GM12878 (cell line): Measurements from ENCODE around the gene PISD. TPM values are rescaled to one million over a fixed set of nuclear protein-coding genes. Genes with fewer than 3 reads are reported as not detected.

ENCODE experiments used
- ATF3 ChIP-seq: IDR thresholded peaks from 2 replicates; pipeline ENCODE4 v1.6.1; 2011; ENCODE audit warnings: low read depth, mild to moderate bottlenecking, low read length, moderate library complexity, borderline replicate concordance; ENCODE audit errors: extremely low read depth
- BCL11A ChIP-seq: IDR thresholded peaks from 2 replicates; pipeline ENCODE4 v1.6.1; 2011; ENCODE audit warnings: low read depth, low read length
- BHLHE40 ChIP-seq, 2 experiments: fragments of 450-650 bp in 1 of 2; IDR thresholded peaks; 2 replicates each; pipeline ENCODE4 v1.6.1; 2011 to 2017; ENCODE audit warnings: low read depth in 2 of 2, borderline replicate concordance in 1 of 2, improper control_type of control experiment in 1 of 2, low read length in 1 of 2, mild to moderate bottlenecking in 1 of 2
- EED ChIP-seq: sonication (generic); IDR thresholded peaks from 2 replicates; pipeline ENCODE4 v1.6.1; 2016; ENCODE audit warnings: antibody characterized with exemption, low read depth
- ELK1 ChIP-seq: IDR thresholded peaks from 2 replicates; pipeline ENCODE4 v1.6.1; 2012; ENCODE audit warnings: low read depth, low read length, improper control_type of control experiment
- EP300 ChIP-seq, 2 experiments: fragments of 150-350 bp in 1 of 2; IDR thresholded peaks; 2 replicates each; pipeline ENCODE4 v1.6.1; 2011 to 2012; ENCODE audit warnings: low read depth in 2 of 2, low read length in 2 of 2, borderline replicate concordance in 1 of 2, improper control_type of control experiment in 1 of 2, inconsistent platforms in 1 of 2; ENCODE audit not compliant: control insufficient read depth in 1 of 2
- IKZF2 ChIP-seq, 2 experiments: fragments of 450-650 bp; IDR thresholded peaks; 2 replicates each; pipeline ENCODE4 v1.6.1; 2017; ENCODE audit warnings: mild to moderate bottlenecking in 2 of 2, moderate library complexity in 2 of 2
- IRF4 ChIP-seq: IDR thresholded peaks from 2 replicates; pipeline ENCODE4 v1.6.1; 2011; ENCODE audit warnings: low read depth, low read length
- JUNB ChIP-seq: IDR thresholded peaks from 2 replicates; pipeline ENCODE4 v1.6.1; 2016; ENCODE audit warnings: antibody characterized with exemption, mild to moderate bottlenecking
- NKRF ChIP-seq: fragments of 450-650 bp; conservative IDR thresholded peaks from 2 replicates; pipeline ENCODE4 v1.6.1; 2017; ENCODE audit warnings: mild to moderate bottlenecking, moderate library complexity
- RUNX3 ChIP-seq: IDR thresholded peaks from 2 replicates; pipeline ENCODE4 v1.6.1; 2012; ENCODE audit warnings: low read length, inconsistent platforms
- SMAD1 ChIP-seq: fragments of 450-650 bp; IDR thresholded peaks from 2 replicates; pipeline ENCODE4 v1.6.1; 2018; ENCODE audit warnings: mild to moderate bottlenecking, low read depth; ENCODE audit not compliant: partially characterized antibody
- TBL1XR1 ChIP-seq: IDR thresholded peaks from 2 replicates; pipeline ENCODE4 v1.6.1; 2012; ENCODE audit warnings: low read depth, low read length, improper control_type of control experiment
- TCF3 ChIP-seq: IDR thresholded peaks from 2 replicates; pipeline ENCODE4 v1.6.1; 2012; ENCODE audit warnings: low read depth, mild to moderate bottlenecking, low read length, borderline replicate concordance; ENCODE audit not compliant: insufficient read depth
- USF2 ChIP-seq: IDR thresholded peaks from 2 replicates; pipeline ENCODE4 v1.6.1; 2011; ENCODE audit warnings: low read depth, low read length, improper control_type of control experiment, borderline replicate concordance
- ZBTB11 ChIP-seq: fragments of 450-650 bp; formaldehyde crosslinking; IDR thresholded peaks from 2 replicates; pipeline ENCODE4 v1.5.0; 2022; ENCODE audit warnings: mild to moderate bottlenecking, missing genetic modification characterization
- ZNF24 ChIP-seq: fragments of 450-650 bp; IDR thresholded peaks from 2 replicates; pipeline ENCODE4 v1.6.1; 2017; ENCODE audit warnings: antibody characterized with exemption, mild to moderate bottlenecking
- polyA plus RNA-seq, 11 experiments: library from polyadenylated mRNA; depleted of rRNA in 4 of 11; unstranded in 6 of 11; stranded (reverse) in 5 of 11; fragments of >200 nt; fragmentation: Nextera tagmentation in 4 of 11; fragmentation: Illumina TruSeq in 1 of 11; extraction: Ambion mirVana in 4 of 11; extraction: Trizol in 1 of 11; gene quantifications; 1 replicate in 1 of 11; 2 replicates in 10 of 11; pipeline versions ENCODE4 v1.2.1 to v1.2.3, GENCODE V29; 2011 to 2016; ENCODE audit warnings: inconsistent platforms in 2 of 11, missing spikeins in 2 of 11, low read depth in 1 of 11
- total RNA-seq, 4 experiments: library from RNA; depleted of rRNA in 3 of 4; stranded (reverse); fragments of >200 nt in 3 of 4; fragmentation: Illumina TruSeq in 1 of 4; extraction: Trizol in 1 of 4; gene quantifications; 2 replicates each; pipeline versions ENCODE4 v1.2.1 to v1.2.3, GENCODE V29; 2013 to 2021

Gene PISD
- total and polyA plus RNA-seq, 10 of the 15 experiments (the other 5 are each of a cell fraction or from before 2014, with no cell fraction given): 25.8 to 62.7 (median 45.8) TPM

GRCh38 chr22:31646186-31647019 lies 15.6 kb downstream of the PISD start (continued):
- TF ChIP-seq ZBTB11 (CRISPR knock-in tag) (no peak), IRF4 (no peak), ZNF24 (no peak), USF2 (peak; percentile 52; the same call in 1 of the 2 replicates), NKRF (no peak), ATF3 (no peak), SMAD1 (no peak), JUNB (peak; percentile 61), EP300 (IDR thresholded peaks at IDR 0.05; ENCODE audit: borderline replicate concordance in 1 of 2, control insufficient read depth in 1 of 2, low read depth in 2 of 2, low read length in 2 of 2) (peak; percentile 53 to 82; a peak in 2 of 4 replicates), BCL11A (peak; percentile 25; the same call in 1 of the 2 replicates), BHLHE40 (IDR thresholded peaks at IDR 0.05; ENCODE audit: borderline replicate concordance in 1 of 2, low read depth in 2 of 2, low read length in 1 of 2) (peak; percentile 95), TCF3 (no peak), TBL1XR1 (no peak), ELK1 (no peak), RUNX3 (peak; percentile 50; the same call in 1 of the 2 replicates), EED (peak; percentile 80), IKZF2 (IDR thresholded peaks at IDR 0.05) (peak; percentile 91 to 95)
